Loucy (cell line): ENCODE measurements around the gene PTPA.

Experiments used
- CTCF ChIP-seq: fragments of 200-600 bp; sonication (generic); conservative IDR thresholded peaks from 2 replicates; pipeline ENCODE4 v1.5.1; 2014; ENCODE audit warnings: mild to moderate bottlenecking, antibody characterized with exemption, low read length
- EZH2phosphoT487 ChIP-seq: fragments of 200-600 bp; IDR thresholded peaks from 2 replicates; pipeline ENCODE4 v1.6.1; 2018; ENCODE audit warnings: antibody characterized with exemption, mild to moderate bottlenecking, moderate library complexity, borderline replicate concordance

- TF ChIP-seq CTCF (no peak), EZH2phosphoT487 (no peak)
Observed at GRCh38 chr9:129175515-129175824, 64.3 kb downstream of the PTPA start.
